ENCODE measurements around the gene AOC3.
"Not testable (repeated sequence)": the region's sequence is repeated elsewhere in the genome, so short reads cannot be mapped to it uniquely, and the experiment has no call there.

AOC3 gene

GRCh38 chr17:42878924-42879595, 28.1 kb downstream of the AOC3 start:
- no peak overlapping the region for H3K27ac ChIP-seq (ENCODE audit: low read depth in 2 of 2, low read length in 2 of 2)

GRCh38 chr17:42879596-42879985, 28.6 kb downstream of the AOC3 start:
- no peak overlapping the region for H3K4me3 ChIP-seq (ENCODE audit: low read length in 2 of 2)
- H3K27ac ChIP-seq (ENCODE audit: low read depth in 2 of 2, low read length in 2 of 2): no peak overlapping the region
- no peaks in the 10 kb centered on the region for H3K36me3 ChIP-seq (ENCODE audit: control insufficient read depth in 2 of 2, insufficient read depth in 2 of 2, low read length in 2 of 2)
- H3K9me3 ChIP-seq (ENCODE audit: control insufficient read depth in 2 of 2, low read length in 2 of 2): no peaks in the 10 kb centered on the region
- H3K9ac ChIP-seq (ENCODE audit: low read depth in 1 of 2, low read length in 2 of 2): no peak overlapping the region
- H3K27me3 ChIP-seq (ENCODE audit: control insufficient read depth in 2 of 2, insufficient read depth in 2 of 2, low read length in 2 of 2): peaks cover 9 to 20% of the 10 kb centered on the region in 2 donors
- H3K4me1 ChIP-seq (ENCODE audit: control insufficient read depth in 2 of 2, insufficient read depth in 2 of 2, low read length in 2 of 2): no peaks in the 10 kb centered on the region

More at GRCh38 chr17:42878924-42879595, 28.1 kb downstream of the AOC3 start:
- no peaks in the 10 kb centered on the region for H3K4me1 ChIP-seq (ENCODE audit: control insufficient read depth in 2 of 2, insufficient read depth in 2 of 2, low read length in 2 of 2)
- H3K36me3 ChIP-seq (ENCODE audit: control insufficient read depth in 2 of 2, insufficient read depth in 2 of 2, low read length in 2 of 2): no peaks in the 10 kb centered on the region
- H3K27me3 ChIP-seq (ENCODE audit: control insufficient read depth in 2 of 2, insufficient read depth in 2 of 2, low read length in 2 of 2): peaks cover 9 to 17% of the 10 kb centered on the region in 2 donors
- no peak overlapping the region for H3K4me3 ChIP-seq (ENCODE audit: low read length in 2 of 2)
- no peak overlapping the region for H3K9ac ChIP-seq (ENCODE audit: low read depth in 1 of 2, low read length in 2 of 2)
- no peaks in the 10 kb centered on the region for H3K9me3 ChIP-seq (ENCODE audit: control insufficient read depth in 2 of 2, low read length in 2 of 2)

GRCh38 chr17:42880776-42881310, 29.8 kb downstream of the AOC3 start:
- Histone ChIP-seq H3K9me3 (ENCODE audit: control insufficient read depth in 2 of 2, low read length in 2 of 2) (no peaks in the 10 kb centered on the region), H3K4me1 (ENCODE audit: control insufficient read depth in 2 of 2, insufficient read depth in 2 of 2, low read length in 2 of 2) (no peaks in the 10 kb centered on the region), H3K4me3 (ENCODE audit: low read length in 2 of 2) (no peak overlapping the region), H3K27ac (ENCODE audit: low read depth in 2 of 2, low read length in 2 of 2) (no peak overlapping the region), H3K9ac (ENCODE audit: low read depth in 1 of 2, low read length in 2 of 2) (no peak overlapping the region), H3K36me3 (ENCODE audit: control insufficient read depth in 2 of 2, insufficient read depth in 2 of 2, low read length in 2 of 2) (no peaks in the 10 kb centered on the region), H3K27me3 (ENCODE audit: control insufficient read depth in 2 of 2, insufficient read depth in 2 of 2, low read length in 2 of 2) (peaks cover 9 to 18% of the 10 kb centered on the region in 2 donors)

- not testable (repeated sequence) for H3K27ac ChIP-seq (ENCODE audit: low read depth in 2 of 2, low read length in 2 of 2); H3K4me3 ChIP-seq (ENCODE audit: low read length in 2 of 2); H3K36me3 ChIP-seq (ENCODE audit: control insufficient read depth in 2 of 2, insufficient read depth in 2 of 2, low read length in 2 of 2); H3K9me3 ChIP-seq (ENCODE audit: control insufficient read depth in 2 of 2, low read length in 2 of 2); H3K4me1 ChIP-seq (ENCODE audit: control insufficient read depth in 2 of 2, insufficient read depth in 2 of 2, low read length in 2 of 2); H3K9ac ChIP-seq (ENCODE audit: low read depth in 1 of 2, low read length in 2 of 2)
- peaks cover 9 to 18% of the 10 kb centered on the region in 2 donors for H3K27me3 ChIP-seq (ENCODE audit: control insufficient read depth in 2 of 2, insufficient read depth in 2 of 2, low read length in 2 of 2)
Observed at GRCh38 chr17:42881706-42882105, 30.7 kb downstream of the AOC3 start.

GRCh38 chr17:42882166-42882565, 31.2 kb downstream of the AOC3 start:
- Histone ChIP-seq H3K27me3 (ENCODE audit: control insufficient read depth in 2 of 2, insufficient read depth in 2 of 2, low read length in 2 of 2) (peaks cover 6 to 16% of the 10 kb centered on the region in 2 donors), H3K36me3 (ENCODE audit: control insufficient read depth in 2 of 2, insufficient read depth in 2 of 2, low read length in 2 of 2) (no peaks in the 10 kb centered on the region), H3K9me3 (ENCODE audit: control insufficient read depth in 2 of 2, low read length in 2 of 2) (no peaks in the 10 kb centered on the region), H3K27ac (ENCODE audit: low read depth in 2 of 2, low read length in 2 of 2) (no peak overlapping the region), H3K4me3 (ENCODE audit: low read length in 2 of 2) (no peak overlapping the region), H3K4me1 (ENCODE audit: control insufficient read depth in 2 of 2, insufficient read depth in 2 of 2, low read length in 2 of 2) (no peaks in the 10 kb centered on the region), H3K9ac (ENCODE audit: low read depth in 1 of 2, low read length in 2 of 2) (no peak overlapping the region)

GRCh38 chr17:42883802-42884558, 33.0 kb downstream of the AOC3 start:
- Histone ChIP-seq H3K9ac (ENCODE audit: low read depth in 1 of 2, low read length in 2 of 2) (no peak overlapping the region), H3K27me3 (ENCODE audit: control insufficient read depth in 2 of 2, insufficient read depth in 2 of 2, low read length in 2 of 2) (peaks cover 0 to 3% of the 10 kb centered on the region in 2 donors), H3K27ac (ENCODE audit: low read depth in 2 of 2, low read length in 2 of 2) (no peak overlapping the region), H3K36me3 (ENCODE audit: control insufficient read depth in 2 of 2, insufficient read depth in 2 of 2, low read length in 2 of 2) (no peaks in the 10 kb centered on the region), H3K9me3 (ENCODE audit: control insufficient read depth in 2 of 2, low read length in 2 of 2) (no peaks in the 10 kb centered on the region), H3K4me1 (ENCODE audit: control insufficient read depth in 2 of 2, insufficient read depth in 2 of 2, low read length in 2 of 2) (no peaks in the 10 kb centered on the region), H3K4me3 (ENCODE audit: low read length in 2 of 2) (no peak overlapping the region)

- H3K4me1 ChIP-seq (ENCODE audit: control insufficient read depth in 2 of 2, insufficient read depth in 2 of 2, low read length in 2 of 2); H3K4me3 ChIP-seq (ENCODE audit: low read length in 2 of 2); H3K9me3 ChIP-seq (ENCODE audit: control insufficient read depth in 2 of 2, low read length in 2 of 2); H3K27ac ChIP-seq (ENCODE audit: low read depth in 2 of 2, low read length in 2 of 2); H3K36me3 ChIP-seq (ENCODE audit: control insufficient read depth in 2 of 2, insufficient read depth in 2 of 2, low read length in 2 of 2); H3K9ac ChIP-seq (ENCODE audit: low read depth in 1 of 2, low read length in 2 of 2); H3K27me3 ChIP-seq (ENCODE audit: control insufficient read depth in 2 of 2, insufficient read depth in 2 of 2, low read length in 2 of 2): not testable (repeated sequence)
Observed at GRCh38 chr17:42885806-42886205, 34.8 kb downstream of the AOC3 start.

GRCh38 chr17:42886283-42887176, 35.5 kb downstream of the AOC3 start:
- Histone ChIP-seq H3K9me3 (ENCODE audit: control insufficient read depth in 2 of 2, low read length in 2 of 2) (no peaks in the 10 kb centered on the region), H3K27ac (ENCODE audit: low read depth in 2 of 2, low read length in 2 of 2) (no peak overlapping the region), H3K36me3 (ENCODE audit: control insufficient read depth in 2 of 2, insufficient read depth in 2 of 2, low read length in 2 of 2) (no peaks in the 10 kb centered on the region), H3K4me1 (ENCODE audit: control insufficient read depth in 2 of 2, insufficient read depth in 2 of 2, low read length in 2 of 2) (peaks cover 0 to under 1% of the 10 kb centered on the region in 2 donors), H3K4me3 (ENCODE audit: low read length in 2 of 2) (no peak overlapping the region), H3K27me3 (ENCODE audit: control insufficient read depth in 2 of 2, insufficient read depth in 2 of 2, low read length in 2 of 2) (peaks cover 0 to 8% of the 10 kb centered on the region in 2 donors), H3K9ac (ENCODE audit: low read depth in 1 of 2, low read length in 2 of 2) (no peak overlapping the region)

- H3K9ac ChIP-seq (ENCODE audit: low read depth in 1 of 2, low read length in 2 of 2): no peak overlapping the region
- no peak overlapping the region for H3K27ac ChIP-seq (ENCODE audit: low read depth in 2 of 2, low read length in 2 of 2)
- H3K4me1 ChIP-seq (ENCODE audit: control insufficient read depth in 2 of 2, insufficient read depth in 2 of 2, low read length in 2 of 2): peaks cover 13 to 18% of the 10 kb centered on the region in 2 donors
- H3K27me3 ChIP-seq (ENCODE audit: control insufficient read depth in 2 of 2, insufficient read depth in 2 of 2, low read length in 2 of 2): peaks cover 0 to 12% of the 10 kb centered on the region in 2 donors
- H3K36me3 ChIP-seq (ENCODE audit: control insufficient read depth in 2 of 2, insufficient read depth in 2 of 2, low read length in 2 of 2): no peaks in the 10 kb centered on the region
- no peaks in the 10 kb centered on the region for H3K9me3 ChIP-seq (ENCODE audit: control insufficient read depth in 2 of 2, low read length in 2 of 2)
- no peak overlapping the region for H3K4me3 ChIP-seq (ENCODE audit: low read length in 2 of 2)
Observed at GRCh38 chr17:42889809-42890208, 38.8 kb downstream of the AOC3 start.

Measured in mucosa of rectum (tissue), 2 donors.